Thoracic aorta (tissue), 2 donors: ENCODE results near the gene NF1. TPM values are rescaled to one million over a fixed set of nuclear protein-coding genes. Genes with fewer than 3 reads are reported as not detected.

ENCODE experiments used
- ATAC-seq: fragments of 150-250 bp; one replicate; pipeline ENCODE4 v1.8.0; 2017; ENCODE audit warnings: low read depth; ENCODE audit not compliant: insufficient number of reproducible peaks, low FRiP score
- DNase-seq: peaks from one replicate; pipeline ENCODE4 v3.0.0-alpha.2; 2020; ENCODE audit warnings: low spot score
- H3K27ac ChIP-seq, 2 donors: fragments of 200-600 bp; sonication (generic); 1 replicate in 1 of 2; 2 replicates in 1 of 2; pipeline ENCODE4 v1.5.1; 2016; ENCODE audit warnings: mild to moderate bottlenecking in 2 of 2, moderate library complexity in 2 of 2
- H3K27me3 ChIP-seq: fragments of 200-600 bp; sonication (generic); replicated peaks from 2 replicates; pipeline ENCODE4 v1.6.0; 2016; ENCODE audit warnings: mild to moderate bottlenecking; ENCODE audit not compliant: insufficient read depth
- H3K36me3 ChIP-seq: fragments of 200-600 bp; sonication (generic); one replicate; pipeline ENCODE4 v1.5.1; 2016
- H3K4me1 ChIP-seq, 2 donors: fragments of 200-600 bp; sonication (generic); 1 replicate in 1 of 2; 2 replicates in 1 of 2; pipeline versions ENCODE4 v1.5.1 to v1.6.0; 2016; ENCODE audit warnings: low read depth in 2 of 2, mild to moderate bottlenecking in 1 of 2; ENCODE audit not compliant: control insufficient read depth in 1 of 2
- H3K4me3 ChIP-seq: fragments of 200-600 bp; sonication (generic); 2 replicates; pipeline ENCODE4 v1.5.1; 2016; ENCODE audit warnings: mild to moderate bottlenecking
- H3K9me3 ChIP-seq: fragments of 200-600 bp; sonication (generic); 2 replicates; pipeline ENCODE4 v1.5.1; 2016
- total RNA-seq, 2 donors: library from RNA; depleted of rRNA; stranded (reverse); fragments of >200 nt; gene quantifications; one replicate each; pipeline versions ENCODE4 v1.1.0 to v1.2.3, GENCODE V29; 2016
- TF ChIP-seq, protein P1 (sequence below): fragments of 200-600 bp; sonication (generic); IDR thresholded peaks from one replicate; pipeline ENCODE4 v1.5.1; 2019; ENCODE audit warnings: antibody characterized with exemption

Gene NF1
- total RNA-seq, 2 donors from 2014 or later, result 60.9 to 105 TPM

DNA sequence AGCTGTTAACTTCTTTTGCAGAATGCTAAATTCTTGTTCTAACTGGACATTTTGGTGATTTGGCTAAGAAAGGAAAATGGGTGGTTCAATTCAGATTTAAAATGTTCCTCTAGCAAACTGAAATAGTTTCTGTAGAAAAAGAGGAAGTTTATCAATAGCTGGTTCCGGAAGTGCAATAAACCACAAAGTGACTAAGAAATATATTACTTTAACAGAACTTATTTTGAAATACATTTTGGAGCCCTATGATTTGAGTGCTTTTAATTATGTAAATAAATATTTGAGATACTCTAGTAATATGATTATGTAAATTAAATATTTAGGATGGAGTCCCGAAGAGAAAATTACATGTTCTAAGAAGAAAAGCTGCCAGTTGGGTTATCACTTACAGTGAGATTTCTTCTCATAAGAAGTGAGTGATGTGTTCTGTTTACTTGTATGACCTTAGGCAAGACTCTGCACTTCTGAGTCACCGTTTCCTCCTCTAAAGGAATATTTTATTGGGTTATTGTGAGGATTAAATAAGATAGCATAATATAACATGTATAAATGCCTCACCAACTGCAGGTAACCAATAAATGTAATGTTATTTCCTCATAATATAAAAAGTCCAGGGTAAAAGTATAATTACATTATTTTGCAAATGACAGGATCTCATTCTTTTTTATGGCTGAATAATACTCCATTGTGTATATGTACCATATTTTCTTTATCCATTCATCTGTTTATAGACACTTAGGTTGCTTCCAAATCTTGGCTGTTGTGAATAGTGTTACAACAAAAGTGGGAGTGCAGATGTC is 219.4 kb downstream of the NF1 start, which contains the start of gene EVI2B:
Gene EVI2B, minus strand, starts transcription at position 73 of the 800 bp plus-strand sequence. CDS start 8,445 bp downstream, outside the sequence.
- TF ChIP-seq, protein P1, sequence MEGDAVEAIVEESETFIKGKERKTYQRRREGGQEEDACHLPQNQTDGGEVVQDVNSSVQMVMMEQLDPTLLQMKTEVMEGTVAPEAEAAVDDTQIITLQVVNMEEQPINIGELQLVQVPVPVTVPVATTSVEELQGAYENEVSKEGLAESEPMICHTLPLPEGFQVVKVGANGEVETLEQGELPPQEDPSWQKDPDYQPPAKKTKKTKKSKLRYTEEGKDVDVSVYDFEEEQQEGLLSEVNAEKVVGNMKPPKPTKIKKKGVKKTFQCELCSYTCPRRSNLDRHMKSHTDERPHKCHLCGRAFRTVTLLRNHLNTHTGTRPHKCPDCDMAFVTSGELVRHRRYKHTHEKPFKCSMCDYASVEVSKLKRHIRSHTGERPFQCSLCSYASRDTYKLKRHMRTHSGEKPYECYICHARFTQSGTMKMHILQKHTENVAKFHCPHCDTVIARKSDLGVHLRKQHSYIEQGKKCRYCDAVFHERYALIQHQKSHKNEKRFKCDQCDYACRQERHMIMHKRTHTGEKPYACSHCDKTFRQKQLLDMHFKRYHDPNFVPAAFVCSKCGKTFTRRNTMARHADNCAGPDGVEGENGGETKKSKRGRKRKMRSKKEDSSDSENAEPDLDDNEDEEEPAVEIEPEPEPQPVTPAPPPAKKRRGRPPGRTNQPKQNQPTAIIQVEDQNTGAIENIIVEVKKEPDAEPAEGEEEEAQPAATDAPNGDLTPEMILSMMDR, result no peak
- no peaks in the 10 kb centered on the region for H3K36me3 ChIP-seq
- peak within 1 kb of the TSS in 1 of 2 donors; percentile 27 for H3K27ac ChIP-seq
- H3K4me1 ChIP-seq, result peaks cover 11% of the 10 kb centered on the region in 2 donors
- peak within 1 kb of the TSS; percentile 65 for H3K4me3 ChIP-seq
- ATAC-seq, result no peak
- DNase-seq, result no peak
- H3K9me3 ChIP-seq, result no peaks in the 10 kb centered on the region
- H3K27me3 ChIP-seq, result no peaks in the 10 kb centered on the region

DNA sequence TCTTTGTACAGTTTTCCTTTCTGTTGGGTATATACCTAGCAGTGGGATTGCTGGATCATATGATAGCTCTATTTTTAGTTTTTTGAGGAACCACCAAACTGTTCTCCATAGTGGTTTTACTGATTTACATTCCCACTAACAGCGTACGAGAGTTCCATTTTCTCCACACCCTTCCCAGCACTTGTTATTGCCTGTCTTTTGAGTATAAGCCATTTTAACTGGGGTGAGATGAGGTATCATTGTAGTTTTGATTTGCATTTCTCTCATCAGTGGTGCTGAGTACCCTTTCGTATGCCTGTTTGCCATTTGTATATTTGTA is 220.0 kb downstream of the NF1 start:
- Histone ChIP-seq H3K4me1 (peaks cover 11% of the 10 kb centered on the region in 2 donors), H3K27me3 (no peaks in the 10 kb centered on the region), H3K27ac (peak overlapping the region in 1 of 2 donors; percentile 5), H3K36me3 (no peaks in the 10 kb centered on the region), H3K4me3 (peak overlapping the region; percentile 15), H3K9me3 (no peaks in the 10 kb centered on the region)
- TF ChIP-seq, protein P1, result no peak
- DNase-seq, result no peak
- ATAC-seq, result no peak

GRCh38 chr17:31318298-31318801 is 223.6 kb downstream of the NF1 start:
- ATAC-seq, result peak; percentile 66
- TF ChIP-seq, protein P1, result no peak
- peak overlapping the region; percentile 47 for H3K4me3 ChIP-seq
- peak; percentile 4 for DNase-seq
- H3K9me3 ChIP-seq, result no peaks in the 10 kb centered on the region
- peak overlapping the region; percentile 19 to 45 for H3K27ac ChIP-seq
- no peaks in the 10 kb centered on the region for H3K36me3 ChIP-seq
- H3K4me1 ChIP-seq, result peaks cover 11% of the 10 kb centered on the region in 2 donors
- no peaks in the 10 kb centered on the region for H3K27me3 ChIP-seq

GRCh38 chr17:31318851-31319661 is 224.3 kb downstream of the NF1 start:
- Histone ChIP-seq H3K27me3 (no peaks in the 10 kb centered on the region), H3K4me3 (peak overlapping the region; percentile 47), H3K4me1 (peaks cover 11% of the 10 kb centered on the region in 2 donors), H3K9me3 (no peaks in the 10 kb centered on the region), H3K27ac (peak overlapping the region; percentile 19 to 45), H3K36me3 (no peaks in the 10 kb centered on the region)
- ATAC-seq, result no peak
- DNase-seq, result no peak
- TF ChIP-seq, protein P1, result no peak

- H3K4me1 ChIP-seq, result peaks cover 11% of the 10 kb centered on the region in 2 donors
- no peaks in the 10 kb centered on the region for H3K27me3 ChIP-seq
- peak overlapping the region in 1 of 2 donors; percentile 45 for H3K27ac ChIP-seq
- TF ChIP-seq, protein P1, result no peak
- no peaks in the 10 kb centered on the region for H3K9me3 ChIP-seq
- ATAC-seq (no peak), DNase-seq (no peak)
- H3K4me3 ChIP-seq, result peak overlapping the region; percentile 47
- H3K36me3 ChIP-seq, result no peaks in the 10 kb centered on the region
These were observed 225.5 kb downstream of the NF1 start for GRCh38 chr17:31320241-31320640.
